Ovary (tissue), 9 donors: ENCODE data around the gene TMEM185B. TPM values are rescaled to one million over a fixed set of nuclear protein-coding genes. Genes with fewer than 3 reads are reported as not detected.

Experiments
- DNase-seq, 5 donors: peaks; one replicate each; pipeline ENCODE4 v3.0.0-alpha.2; 2019 to 2020
- H3K27ac ChIP-seq, 2 donors: fragments of 200-600 bp; one replicate each; pipeline versions ENCODE4 v1.5.1 to v1.8.0; 2019 to 2022
- H3K27me3 ChIP-seq: fragments of 200-600 bp; one replicate; pipeline ENCODE4 v1.8.0; 2022
- H3K36me3 ChIP-seq: fragments of 200-600 bp; sonication (generic); one replicate; pipeline ENCODE4 v1.5.1; 2019
- H3K4me1 ChIP-seq: one replicate; pipeline ENCODE4 v1.8.1; 2013; ENCODE audit warnings: mild to moderate bottlenecking, moderate library complexity; ENCODE audit not compliant: insufficient read depth
- H3K4me3 ChIP-seq: fragments of 200-600 bp; sonication (generic); one replicate; pipeline ENCODE4 v1.5.1; 2017
- H3K9me3 ChIP-seq, 2 donors: fragments of 200-600 bp in 1 of 2; sonication (generic) in 1 of 2; one replicate each; pipeline versions ENCODE4 v1.5.1 to v1.8.1; 2013 to 2019; ENCODE audit warnings: mild to moderate bottlenecking in 1 of 2, moderate library complexity in 1 of 2
- CTCF ChIP-seq, 3 donors: fragments of 450-650 bp in 2 of 3; fragments of 200-600 bp in 1 of 3; IDR thresholded peaks; one replicate each; pipeline versions ENCODE4 v1.5.1 to v1.8.0; 2016 to 2022; ENCODE audit warnings: antibody characterized with exemption in 3 of 3, mild to moderate bottlenecking in 1 of 3
- EP300 ChIP-seq: sonication (generic); formaldehyde crosslinking; IDR thresholded peaks from one replicate; pipeline ENCODE4 v1.6.1; 2017; ENCODE audit warnings: antibody characterized with exemption
- POLR2A ChIP-seq: fragments of 450-650 bp; IDR thresholded peaks from one replicate; pipeline ENCODE4 v1.6.1; 2017; ENCODE audit warnings: antibody characterized with exemption, mild to moderate bottlenecking, moderate library complexity
- WGBS, 3 donors: extraction: QIAGEN DNeasy Blood & Tissue Kit in 1 of 3; methylation state at CpG; one replicate each; pipeline versions ENCODE4 v1.1.5 to v1.1.7; 2013 to 2017; 5-methylcytosine and 5-hydroxymethylcytosine counted together
- intact Hi-C, 4 donors: fragments of 100-400 bp; cut with DNase I; formaldehyde crosslinking; loops; one replicate each; pipeline versions ENCODE4 v1.11.0 to v1.15.1; 2022 to 2023
- polyA plus RNA-seq, 2 donors: library from polyadenylated mRNA; stranded (reverse); fragments of 200-250 nt in 1 of 2; fragments of 350-450 nt in 1 of 2; fragmentation: Illumina TruSeq in 1 of 2; extraction: RNeasy Lipid Tissue Mini Kit (QIAGEN cat#74804) in 1 of 2; gene quantifications; one replicate each; pipeline ENCODE4 v1.2.3, GENCODE V29; 2013 to 2014
- total RNA-seq, 7 donors: library from RNA; depleted of rRNA in 2 of 7; stranded (reverse); fragments of >200 nt in 2 of 7; fragmentation: NEBNext Ultra II Directional in 3 of 7; extraction: Animal tissue kit (Norgen Biotek cat#: 25700) in 3 of 7; gene quantifications; one replicate each; pipeline versions ENCODE4 v1.1.0 to v1.2.4, GENCODE V29; 2016 to 2023
- donor health status: DM: no; HTN: no; CAD: no; lungs with moderate emphysema.
- donor health status: DM: no; HTN: no; CAD: no.
- donor health status: Bipolar disorder and iron deficiency.
- donor health status: DM: yes; HTN: yes; CAD: no.
- donor health status: DM: no; HTN: no; CAD: no.
- donor health status: DM: yes; HTN: yes; CAD: no.

Gene TMEM185B
- total and polyA plus RNA-seq, 9 donors = 6.4 to 26.0 (median 14.5) TPM

GRCh38 chr2:120209427-120210269 lies 13.6 kb downstream of the TMEM185B start:
- no peaks in the 10 kb centered on the region for H3K36me3 ChIP-seq
- H3K9me3 ChIP-seq = no peaks in the 10 kb centered on the region
- DNase-seq = no peak
- H3K27ac ChIP-seq = no peak overlapping the region
- no peaks in the 10 kb centered on the region for H3K4me1 ChIP-seq
- H3K4me3 ChIP-seq = no peak overlapping the region
- WGBS, 3 donors = 79 to 85% (median 84%) methylated on average over 12 of the region's 12 CpGs
- intact Hi-C loops = no loop called here
- no peaks in the 10 kb centered on the region for H3K27me3 ChIP-seq
- no peak for TF ChIP-seq POLR2A
- TF ChIP-seq EP300 = no peak
- no peak for TF ChIP-seq CTCF (IDR thresholded peaks at IDR 0.05)

GRCh38 chr2:120208381-120209353 lies 14.5 kb downstream of the TMEM185B start:
- WGBS, 3 donors = 90 to 96% (median 94%) methylated on average over 10 of the region's 10 CpGs
- intact Hi-C loops = no loop called here
- Histone ChIP-seq H3K27ac (no peak overlapping the region), H3K36me3 (no peaks in the 10 kb centered on the region), H3K4me1 (no peaks in the 10 kb centered on the region), H3K4me3 (no peak overlapping the region), H3K9me3 (no peaks in the 10 kb centered on the region), H3K27me3 (no peaks in the 10 kb centered on the region)
- DNase-seq = no peak
- TF ChIP-seq POLR2A (no peak), CTCF (IDR thresholded peaks at IDR 0.05) (no peak), EP300 (no peak)

GRCh38 chr2:120206022-120206581 lies 17.1 kb downstream of the TMEM185B start:
- H3K36me3 ChIP-seq = no peaks in the 10 kb centered on the region
- intact Hi-C loops = no loop called here
- H3K4me3 ChIP-seq = no peak overlapping the region
- no peak for TF ChIP-seq POLR2A
- no peak for TF ChIP-seq CTCF (IDR thresholded peaks at IDR 0.05)
- no peak for TF ChIP-seq EP300
- no peaks in the 10 kb centered on the region for H3K27me3 ChIP-seq
- H3K9me3 ChIP-seq = no peaks in the 10 kb centered on the region
- H3K27ac ChIP-seq = no peak overlapping the region
- no peaks in the 10 kb centered on the region for H3K4me1 ChIP-seq
- no peak for DNase-seq
- whole genome bisulfite sequencing, 3 donors = 70 to 85% (median 71%) methylated on average over 8 of the region's 8 CpGs

GRCh38 chr2:120204945-120205670 lies 18.1 kb downstream of the TMEM185B start:
- H3K36me3 ChIP-seq = no peaks in the 10 kb centered on the region
- TF ChIP-seq EP300 = no peak
- no peak for TF ChIP-seq POLR2A
- H3K4me1 ChIP-seq = no peaks in the 10 kb centered on the region
- no peak overlapping the region for H3K27ac ChIP-seq
- no peak for DNase-seq
- no peaks in the 10 kb centered on the region for H3K9me3 ChIP-seq
- H3K4me3 ChIP-seq = no peak overlapping the region
- intact Hi-C loops = no loop called here
- no peaks in the 10 kb centered on the region for H3K27me3 ChIP-seq
- WGBS, 3 donors = 75 to 87% (median 82%) methylated on average over 12 of the region's 12 CpGs
